SK-N-SH (cell line): ENCODE data around the gene SH3RF1. TPM values are rescaled to one million over a fixed set of nuclear protein-coding genes. Genes with fewer than 3 reads are reported as not detected.
A peak's percentile ranks its signal among the peaks of the same experiment; 100 is the strongest.

Source experiments
- CTCF ChIA-PET: fragments of 300-600, 350-600 bp; formaldehyde crosslinking; extraction: SDS; loops from one replicate; lab custom pipeline; 2021; lab: Yijun Ruan, JAX
- POLR2A ChIA-PET: fragments of 350-600 bp; sonication (Branson Sonifier 250); formaldehyde crosslinking; extraction: SDS; loops from one replicate; lab custom pipeline; 2020; ENCODE audit warnings: antibody characterized with exemption, inconsistent platforms; lab: Yijun Ruan, JAX
- DNase-seq: peaks from one replicate; pipeline ENCODE4 v3.0.0; 2012
- H2AFZ ChIP-seq: fragments of 200-600 bp; sonication (generic); 2 replicates; pipeline ENCODE4 v1.8.1; 2016; ENCODE audit warnings: antibody characterized with exemption, mild to moderate bottlenecking, low read depth
- H3F3A ChIP-seq: fragments of 200-600 bp; sonication (generic); replicated peaks from 2 replicates; pipeline ENCODE3; 2016; ENCODE audit warnings: antibody characterized with exemption, mild to moderate bottlenecking; ENCODE audit not compliant: insufficient read depth
- H3K27ac ChIP-seq, 2 experiments: fragments of 200-500 bp in 1 of 2; fragments of 200-600 bp in 1 of 2; sonication (Bioruptor generic) in 1 of 2; sonication (generic), shearing (Covaris generic) in 1 of 2; 2 replicates each; pipeline versions ENCODE4 v1.5.1 to v1.6.1; 2014 to 2016; ENCODE audit warnings: low read depth in 2 of 2, inconsistent platforms in 1 of 2, low read length in 1 of 2, mild to moderate bottlenecking in 1 of 2, mixed read lengths in 1 of 2
- H3K27me3 ChIP-seq: fragments of 200-600 bp; sonication (generic), shearing (Covaris generic); 2 replicates; pipeline ENCODE4 v1.6.1; 2016; ENCODE audit warnings: mixed run types; ENCODE audit not compliant: insufficient read depth
- H3K36me3 ChIP-seq, 2 experiments: fragments of 200-500 bp in 1 of 2; fragments of 200-600 bp in 1 of 2; sonication (Bioruptor generic) in 1 of 2; sonication (generic) in 1 of 2; replicated peaks in 1 of 2; 2 replicates each; pipeline versions ENCODE3 to v1.5.1; 2014 to 2016; ENCODE audit warnings: low read length in 1 of 2, mild to moderate bottlenecking in 1 of 2; ENCODE audit not compliant: insufficient read depth in 2 of 2, control insufficient read depth in 1 of 2
- H3K4me1 ChIP-seq, 2 experiments: fragments of 200-500 bp in 1 of 2; fragments of 200-600 bp in 1 of 2; sonication (Bioruptor generic) in 1 of 2; sonication (generic), shearing (Covaris generic) in 1 of 2; 2 replicates each; pipeline versions ENCODE4 v1.5.1 to v1.6.1; 2014 to 2016; ENCODE audit warnings: low read depth in 1 of 2, low read length in 1 of 2, mixed run types in 1 of 2; ENCODE audit not compliant: insufficient read depth in 2 of 2, control insufficient read depth in 1 of 2
- H3K4me2 ChIP-seq: fragments of 200-600 bp; sonication (generic), shearing (Covaris generic); 2 replicates; pipeline ENCODE4 v1.6.1; 2017; ENCODE audit warnings: mixed run types
- H3K4me3 ChIP-seq, 2 experiments: fragments of 200-500 bp in 1 of 2; fragments of 200-600 bp in 1 of 2; sonication (Bioruptor generic) in 1 of 2; sonication (generic), shearing (Covaris generic) in 1 of 2; 2 replicates each; pipeline versions ENCODE4 v1.5.1 to v1.8.1; 2014 to 2016; ENCODE audit warnings: low read depth in 2 of 2, inconsistent platforms in 1 of 2, low read length in 1 of 2, mild to moderate bottlenecking in 1 of 2, mixed read lengths in 1 of 2, moderate library complexity in 1 of 2
- H3K79me2 ChIP-seq: fragments of 200-600 bp; sonication (generic); 2 replicates; pipeline ENCODE4 v1.8.1; 2017; ENCODE audit warnings: mild to moderate bottlenecking; ENCODE audit not compliant: insufficient read depth
- H3K9ac ChIP-seq: fragments of 200-600 bp; sonication (generic); 2 replicates; pipeline ENCODE4 v1.6.1; 2017; ENCODE audit warnings: mixed run types
- H3K9me2 ChIP-seq: fragments of 200-600 bp; sonication (generic); 2 replicates; pipeline ENCODE4 v1.6.1; 2017; ENCODE audit warnings: mixed run types
- H3K9me3 ChIP-seq: fragments of 200-600 bp; sonication (generic); 2 replicates; pipeline ENCODE4 v1.6.1; 2017; ENCODE audit warnings: mixed run types, mild to moderate bottlenecking, moderate library complexity
- H4K20me1 ChIP-seq: fragments of 200-600 bp; sonication (generic); 2 replicates; pipeline ENCODE4 v1.6.1; 2017; ENCODE audit warnings: mild to moderate bottlenecking, mixed run types; ENCODE audit not compliant: insufficient read depth
- RAD21 ChIP-seq: IDR thresholded peaks from 2 replicates; pipeline ENCODE4 v1.6.1; 2012; ENCODE audit warnings: mild to moderate bottlenecking, low read length
- YY1 ChIP-seq: IDR thresholded peaks from 2 replicates; pipeline ENCODE4 v1.4.0; 2012; ENCODE audit warnings: low read depth, mild to moderate bottlenecking
- WGBS: methylation state at CpG from one replicate; pipeline ENCODE4 v1.1.6; 2017; ENCODE audit warnings: low lambda C conversion rate; 5-methylcytosine and 5-hydroxymethylcytosine counted together
- polyA plus RNA-seq, 3 experiments: library from polyadenylated mRNA; depleted of rRNA; stranded (reverse); fragments of >200 nt; gene quantifications; 2 replicates each; pipeline ENCODE4 v1.2.3, GENCODE V29; 2012
- TF ChIP-seq, protein P1 (sequence below): IDR thresholded peaks from 2 replicates; pipeline ENCODE4 v1.6.1; 2012; ENCODE audit warnings: mild to moderate bottlenecking, low read depth, low read length, moderate library complexity
- TF ChIP-seq, protein P2 (sequence below): fragments of 200-600 bp; sonication (generic); IDR thresholded peaks from 2 replicates; pipeline ENCODE4 v1.6.1; 2017; ENCODE audit warnings: antibody characterized with exemption, mild to moderate bottlenecking, moderate library complexity

The SH3RF1 gene
- polyA plus RNA-seq, 1 of the 3 experiments (the other 2 are of a cell fraction), result 22.0 TPM

DNA sequence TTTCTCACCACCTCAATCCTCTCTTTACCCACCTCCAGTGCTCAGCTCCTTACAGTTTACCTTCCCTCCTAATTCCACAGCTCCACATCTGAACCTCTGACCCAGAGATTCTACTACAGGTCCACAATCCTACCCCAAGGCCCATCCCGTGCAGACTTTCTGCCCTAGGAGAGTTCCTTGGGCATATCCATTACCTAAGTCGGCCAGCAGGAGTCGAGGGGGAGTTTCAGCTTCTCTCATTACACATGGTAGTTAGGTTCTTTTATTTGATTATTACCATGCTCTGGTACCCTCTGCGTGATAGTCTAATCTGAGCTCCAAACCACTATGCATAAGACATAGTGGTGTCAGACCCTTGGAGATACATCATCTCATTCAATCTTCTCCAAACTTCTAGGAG is 117.9 kb downstream of the SH3RF1 start:
- H3K4me3 ChIP-seq, result no peak overlapping the region
- H2AFZ ChIP-seq, result no peak overlapping the region
- no peak for DNase-seq
- H3K9me2 ChIP-seq, result no peaks in the 10 kb centered on the region
- H3K4me2 ChIP-seq, result no peak overlapping the region
- peaks cover 45 to 76% of the 10 kb centered on the region in 2 experiments for H3K36me3 ChIP-seq
- H3K27ac ChIP-seq, result peak overlapping the region in 1 of 2 experiments; percentile 83; a peak in 2 of 4 replicates
- H4K20me1 ChIP-seq, result peaks cover 3% of the 10 kb centered on the region; the same call in 1 of the 2 replicates
- TF ChIP-seq, protein P1, sequence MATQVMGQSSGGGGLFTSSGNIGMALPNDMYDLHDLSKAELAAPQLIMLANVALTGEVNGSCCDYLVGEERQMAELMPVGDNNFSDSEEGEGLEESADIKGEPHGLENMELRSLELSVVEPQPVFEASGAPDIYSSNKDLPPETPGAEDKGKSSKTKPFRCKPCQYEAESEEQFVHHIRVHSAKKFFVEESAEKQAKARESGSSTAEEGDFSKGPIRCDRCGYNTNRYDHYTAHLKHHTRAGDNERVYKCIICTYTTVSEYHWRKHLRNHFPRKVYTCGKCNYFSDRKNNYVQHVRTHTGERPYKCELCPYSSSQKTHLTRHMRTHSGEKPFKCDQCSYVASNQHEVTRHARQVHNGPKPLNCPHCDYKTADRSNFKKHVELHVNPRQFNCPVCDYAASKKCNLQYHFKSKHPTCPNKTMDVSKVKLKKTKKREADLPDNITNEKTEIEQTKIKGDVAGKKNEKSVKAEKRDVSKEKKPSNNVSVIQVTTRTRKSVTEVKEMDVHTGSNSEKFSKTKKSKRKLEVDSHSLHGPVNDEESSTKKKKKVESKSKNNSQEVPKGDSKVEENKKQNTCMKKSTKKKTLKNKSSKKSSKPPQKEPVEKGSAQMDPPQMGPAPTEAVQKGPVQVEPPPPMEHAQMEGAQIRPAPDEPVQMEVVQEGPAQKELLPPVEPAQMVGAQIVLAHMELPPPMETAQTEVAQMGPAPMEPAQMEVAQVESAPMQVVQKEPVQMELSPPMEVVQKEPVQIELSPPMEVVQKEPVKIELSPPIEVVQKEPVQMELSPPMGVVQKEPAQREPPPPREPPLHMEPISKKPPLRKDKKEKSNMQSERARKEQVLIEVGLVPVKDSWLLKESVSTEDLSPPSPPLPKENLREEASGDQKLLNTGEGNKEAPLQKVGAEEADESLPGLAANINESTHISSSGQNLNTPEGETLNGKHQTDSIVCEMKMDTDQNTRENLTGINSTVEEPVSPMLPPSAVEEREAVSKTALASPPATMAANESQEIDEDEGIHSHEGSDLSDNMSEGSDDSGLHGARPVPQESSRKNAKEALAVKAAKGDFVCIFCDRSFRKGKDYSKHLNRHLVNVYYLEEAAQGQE, result no peak
- TF ChIP-seq, protein P2, sequence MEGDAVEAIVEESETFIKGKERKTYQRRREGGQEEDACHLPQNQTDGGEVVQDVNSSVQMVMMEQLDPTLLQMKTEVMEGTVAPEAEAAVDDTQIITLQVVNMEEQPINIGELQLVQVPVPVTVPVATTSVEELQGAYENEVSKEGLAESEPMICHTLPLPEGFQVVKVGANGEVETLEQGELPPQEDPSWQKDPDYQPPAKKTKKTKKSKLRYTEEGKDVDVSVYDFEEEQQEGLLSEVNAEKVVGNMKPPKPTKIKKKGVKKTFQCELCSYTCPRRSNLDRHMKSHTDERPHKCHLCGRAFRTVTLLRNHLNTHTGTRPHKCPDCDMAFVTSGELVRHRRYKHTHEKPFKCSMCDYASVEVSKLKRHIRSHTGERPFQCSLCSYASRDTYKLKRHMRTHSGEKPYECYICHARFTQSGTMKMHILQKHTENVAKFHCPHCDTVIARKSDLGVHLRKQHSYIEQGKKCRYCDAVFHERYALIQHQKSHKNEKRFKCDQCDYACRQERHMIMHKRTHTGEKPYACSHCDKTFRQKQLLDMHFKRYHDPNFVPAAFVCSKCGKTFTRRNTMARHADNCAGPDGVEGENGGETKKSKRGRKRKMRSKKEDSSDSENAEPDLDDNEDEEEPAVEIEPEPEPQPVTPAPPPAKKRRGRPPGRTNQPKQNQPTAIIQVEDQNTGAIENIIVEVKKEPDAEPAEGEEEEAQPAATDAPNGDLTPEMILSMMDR, result peak; percentile 39
- TF ChIP-seq, all 33 proteins: peak for 1
- ChIA-PET CTCF (no interaction called here), POLR2A (interaction anchor here (0.6 kb wide), 1 partner anchor 143 kb away, joined by 3 read pairs; the partner anchor contains the start of gene CBR4)
- Histone ChIP-seq H3F3A (peaks cover 32% of the 10 kb centered on the region), H3K9ac (no peak overlapping the region), H3K9me3 (no peaks in the 10 kb centered on the region), H3K79me2 (peaks cover 78% of the 10 kb centered on the region), H3K4me1 (peaks cover 0 to 42% of the 10 kb centered on the region in 2 experiments; a peak in 2 of 4 replicates), H3K27me3 (no peaks in the 10 kb centered on the region)
- WGBS, result 96% methylated on average over 4 of the region's 4 CpGs

DNA sequence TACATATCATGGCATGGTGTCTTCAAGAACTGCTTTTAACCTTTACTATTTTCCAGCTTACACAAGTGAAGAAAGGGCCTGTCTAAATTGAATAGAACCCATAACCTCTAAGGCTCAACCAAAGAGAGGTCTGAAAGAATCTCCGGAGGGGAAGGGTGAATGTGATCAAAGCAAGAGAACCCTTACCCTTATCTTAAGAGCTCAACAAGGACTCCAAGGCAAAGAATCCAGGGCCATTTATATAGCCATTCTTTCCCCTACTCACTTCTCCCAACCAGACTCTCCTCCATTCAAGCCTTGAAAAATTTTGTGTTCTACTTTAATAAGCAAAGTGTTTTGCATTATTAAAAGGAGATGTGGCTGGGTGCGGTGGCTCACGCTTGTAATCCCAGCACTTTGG is 118.7 kb downstream of the SH3RF1 start:
- Histone ChIP-seq H3K79me2 (peaks cover 75% of the 10 kb centered on the region), H3F3A (peaks cover 31% of the 10 kb centered on the region), H3K36me3 (peaks cover 45 to 80% of the 10 kb centered on the region in 2 experiments), H3K4me3 (no peak overlapping the region), H2AFZ (no peak overlapping the region), H4K20me1 (peaks cover 3% of the 10 kb centered on the region; the same call in 1 of the 2 replicates), H3K9ac (0 out of 2 replicates have a peak overlapping the region, but pooled peaks have one; percentile 11), H3K4me2 (no peak overlapping the region), H3K27ac (peak overlapping the region in 1 of 2 experiments; percentile 83; a peak in 2 of 4 replicates), H3K4me1 (peaks cover 0 to 43% of the 10 kb centered on the region in 2 experiments; a peak in 2 of 4 replicates), H3K27me3 (no peaks in the 10 kb centered on the region), H3K9me3 (no peaks in the 10 kb centered on the region), H3K9me2 (no peaks in the 10 kb centered on the region)
- TF ChIP-seq RAD21, result no peak
- TF ChIP-seq, protein P2, result no peak
- TF ChIP-seq YY1, result no peak
- 94% methylated on average over 3 of the region's 3 CpGs for WGBS
- POLR2A ChIA-PET, result no interaction called here
- DNase-seq, result no peak
- CTCF ChIA-PET, result no interaction called here
